ENCODE data around the gene SERPINE1. TPM values are rescaled to one million over a fixed set of nuclear protein-coding genes. Genes with fewer than 3 reads are reported as not detected.
A peak's percentile ranks its signal among the peaks of the same experiment; 100 is the strongest.

Gene SERPINE1
- total and polyA plus RNA-seq, 2 of the 13 experiments (the other 11 are each of a cell fraction or from before 2014, with no cell fraction given): 21.2 to 1,576 TPM

DNA sequence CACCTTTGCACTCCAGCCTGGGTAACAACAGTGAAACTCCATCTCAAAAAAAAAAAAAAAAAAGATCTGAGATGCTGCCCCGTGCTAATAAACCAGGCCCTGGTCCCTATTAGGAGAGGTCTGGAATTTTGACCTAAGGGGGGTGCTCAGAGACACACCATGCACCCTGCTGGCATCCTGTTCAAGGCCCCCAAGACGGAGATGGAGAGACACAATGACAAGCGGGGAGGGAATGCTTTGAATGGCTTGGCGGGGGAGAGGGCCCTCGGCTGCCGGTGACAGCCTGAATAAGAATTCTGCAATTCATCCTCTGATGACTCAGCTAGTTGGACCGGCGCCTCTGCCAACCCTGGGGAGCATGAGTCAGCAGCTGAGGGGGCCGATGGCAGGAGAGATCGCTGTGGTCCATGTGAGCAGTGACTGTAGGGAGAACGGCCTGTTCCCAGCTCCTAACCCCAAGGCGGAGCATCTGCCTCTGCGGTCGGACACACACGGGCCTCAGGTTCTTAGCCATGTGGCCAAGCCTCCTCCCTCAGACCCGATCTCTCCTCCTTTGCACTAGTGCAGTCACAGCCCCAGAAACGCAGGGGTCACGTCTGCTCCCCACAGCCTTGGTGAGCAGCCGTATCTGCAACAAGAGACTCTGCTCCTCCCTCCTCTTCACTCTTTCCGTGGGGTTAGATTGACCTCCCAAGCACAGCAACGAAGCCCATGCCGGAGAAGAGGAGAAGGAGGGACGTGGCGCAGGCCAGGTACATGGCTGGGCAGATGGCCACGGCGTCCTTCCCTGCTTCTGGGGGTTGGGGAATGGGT is 26.7 kb upstream of the SERPINE1 start (continued):
- no peak for TF ChIP-seq STAT6 (CRISPR knock-in tag; IDR thresholded peaks at IDR 0.05; ENCODE audit: borderline replicate concordance)
- peak; percentile 50; the same call in 1 of the 2 replicates for TF ChIP-seq MIER3 (CRISPR knock-in tag; IDR thresholded peaks at IDR 0.05; ENCODE audit: borderline replicate concordance)
- TF ChIP-seq SALL2 (CRISPR knock-in tag; IDR thresholded peaks at IDR 0.05): peak; percentile 83
- TF ChIP-seq ZZZ3 (CRISPR knock-in tag; IDR thresholded peaks at IDR 0.05; ENCODE audit: borderline replicate concordance): no peak
- TF ChIP-seq SETDB1 (CRISPR knock-in tag; IDR thresholded peaks at IDR 0.05; ENCODE audit: borderline replicate concordance): no peak
- peak; percentile 65; the same call in 1 of the 2 replicates for TF ChIP-seq THAP11 (CRISPR knock-in tag; IDR thresholded peaks at IDR 0.05)
- TF ChIP-seq JUND (CRISPR knock-in tag; IDR thresholded peaks at IDR 0.05): peak; percentile 84
- peak; percentile 18; the same call in 1 of the 2 replicates for TF ChIP-seq CREB1 (IDR thresholded peaks at IDR 0.05)
- no peak for TF ChIP-seq CREB1 (CRISPR knock-in tag; IDR thresholded peaks at IDR 0.05)
- TF ChIP-seq XRCC5 (optimal IDR thresholded peaks at IDR 0.05; ENCODE audit: low read length): peak; percentile 84
- TF ChIP-seq MAFG (CRISPR knock-in tag; IDR thresholded peaks at IDR 0.05): peak; percentile 100
- TF ChIP-seq ZNF337 (CRISPR knock-in tag; IDR thresholded peaks at IDR 0.05; ENCODE audit: borderline replicate concordance, low read depth): 0 out of 2 replicates have a peak, but pooled peaks have one; percentile 39
- TF ChIP-seq ZMYM3 (CRISPR knock-in tag; IDR thresholded peaks at IDR 0.05): peak; percentile 76
- TF ChIP-seq ZNF577 (CRISPR knock-in tag; IDR thresholded peaks at IDR 0.05; ENCODE audit: borderline replicate concordance, low read depth): no peak
- 0 out of 2 replicates have a peak, but pooled peaks have one; percentile 23 for TF ChIP-seq ERF (CRISPR knock-in tag; IDR thresholded peaks at IDR 0.05)
- TF ChIP-seq, protein P1, sequence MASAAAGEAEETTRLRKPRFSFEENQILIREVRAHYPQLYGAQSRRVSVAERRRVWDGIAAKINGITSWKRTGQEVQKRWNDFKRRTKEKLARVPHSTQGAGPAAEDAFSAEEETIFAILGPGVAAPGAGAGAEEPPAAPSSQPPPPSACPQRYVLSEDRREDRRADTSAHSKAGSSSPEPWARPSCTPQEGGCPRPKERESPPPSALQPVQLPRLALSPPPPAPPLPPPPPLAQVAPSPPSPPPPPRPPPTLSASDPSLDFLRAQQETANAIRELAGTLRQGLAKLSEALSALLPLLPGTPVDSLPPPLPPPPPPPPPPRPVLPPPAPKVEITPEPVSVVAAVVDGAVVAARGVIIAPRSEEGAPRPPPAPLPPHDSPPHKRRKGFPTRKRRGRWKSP (CRISPR knock-in tag; IDR thresholded peaks at IDR 0.05): 0 out of 2 replicates have a peak, but pooled peaks have one; percentile 51
- peak; percentile 65; the same call in 1 of the 2 replicates for TF ChIP-seq RARA (CRISPR knock-in tag; IDR thresholded peaks at IDR 0.05)
- TF ChIP-seq SALL1 (CRISPR knock-in tag; IDR thresholded peaks at IDR 0.05): peak; percentile 92
- TF ChIP-seq MYC (CRISPR knock-in tag; IDR thresholded peaks at IDR 0.05; ENCODE audit: borderline replicate concordance): peak; percentile 68
- TF ChIP-seq NFAT5 (CRISPR knock-in tag; IDR thresholded peaks at IDR 0.05): no peak
- TF ChIP-seq ZNF562 (CRISPR knock-in tag; IDR thresholded peaks at IDR 0.05; ENCODE audit: borderline replicate concordance): no peak

Data from HepG2 (cell line).